HG02678 (cell line): Measurements from ENCODE around the gene MAST2.
A peak's percentile ranks its signal among the peaks of the same experiment; 100 is the strongest.

Source experiments
- ATAC-seq: cut with Tn5 transposase; IDR thresholded peaks from one replicate; pipeline ENCODE4 v1.9.1; 2021; ENCODE audit warnings: mild to moderate bottlenecking, moderate library complexity; ENCODE audit not compliant: unreplicated experiment

MAST2 gene

DNA sequence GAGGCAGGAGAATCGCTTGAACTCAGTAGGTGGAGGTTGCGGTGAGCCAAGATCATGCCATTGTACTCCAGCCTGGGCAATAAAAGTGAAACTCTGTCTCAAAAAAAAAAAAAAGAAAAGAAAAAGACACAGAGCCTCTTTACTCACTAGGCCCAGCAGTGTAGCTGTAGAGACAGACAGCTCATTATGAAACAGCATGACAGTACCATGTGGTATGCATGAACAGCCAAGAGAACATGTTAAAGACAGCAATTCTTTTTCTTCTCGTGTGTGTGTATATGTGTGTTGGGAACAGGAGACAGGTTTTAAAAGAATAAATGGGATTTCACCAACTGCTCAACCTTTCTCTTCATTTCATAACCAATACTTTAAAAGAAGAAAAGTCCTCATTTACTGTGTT is 210.2 kb downstream of the MAST2 start:
- ATAC-seq: no peak

DNA sequence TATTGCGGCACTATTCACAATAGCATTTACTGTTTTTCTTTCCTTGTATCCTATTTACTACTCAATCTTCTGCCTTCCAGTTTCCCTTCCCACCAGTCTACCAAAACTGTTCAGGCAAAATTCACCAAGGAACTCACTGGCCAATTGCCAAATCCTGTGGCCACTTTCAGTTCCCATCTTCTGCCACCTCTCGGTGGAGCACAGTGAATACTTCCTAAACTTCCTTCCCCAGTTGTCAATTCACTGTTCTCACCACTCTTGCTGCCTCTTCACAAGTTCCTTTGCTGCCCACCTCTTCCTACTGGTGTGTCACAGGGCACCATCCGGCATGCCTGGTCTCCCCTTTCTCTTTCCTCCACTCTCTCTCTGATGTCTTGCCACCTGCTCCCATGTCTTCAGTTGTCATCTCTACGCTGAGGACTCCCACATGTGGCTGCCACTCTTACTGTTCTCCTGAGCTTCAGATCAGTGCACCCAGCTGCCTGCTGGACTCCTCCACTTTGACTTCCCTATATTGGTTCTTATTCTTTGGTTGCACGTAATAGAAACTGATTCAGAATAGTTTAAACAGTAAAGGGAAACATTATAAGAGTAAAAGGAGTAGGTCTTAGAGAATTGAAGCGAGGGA is 214.6 kb downstream of the MAST2 start:
- no peak for ATAC-seq

DNA sequence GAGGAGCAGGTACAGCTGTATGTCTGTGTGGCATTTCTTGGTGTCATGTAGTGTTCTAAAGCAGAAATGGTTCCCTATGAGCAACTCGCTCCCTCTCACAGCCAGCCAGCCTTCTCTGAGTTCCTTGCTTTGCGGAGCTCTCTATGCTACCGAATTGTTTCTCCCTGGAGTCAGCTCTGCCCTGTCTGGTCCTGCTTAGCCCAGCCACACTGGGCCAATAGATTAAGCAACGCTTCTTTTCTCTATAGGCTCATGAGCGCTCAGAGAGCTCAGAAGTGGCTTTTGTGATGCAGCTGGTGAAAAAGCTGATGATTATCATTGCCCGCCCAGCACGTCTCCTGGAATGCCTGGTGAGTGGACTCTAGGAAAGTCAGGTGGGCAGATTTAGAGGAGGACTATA is 215.9 kb downstream of the MAST2 start:
- ATAC-seq: no peak

DNA sequence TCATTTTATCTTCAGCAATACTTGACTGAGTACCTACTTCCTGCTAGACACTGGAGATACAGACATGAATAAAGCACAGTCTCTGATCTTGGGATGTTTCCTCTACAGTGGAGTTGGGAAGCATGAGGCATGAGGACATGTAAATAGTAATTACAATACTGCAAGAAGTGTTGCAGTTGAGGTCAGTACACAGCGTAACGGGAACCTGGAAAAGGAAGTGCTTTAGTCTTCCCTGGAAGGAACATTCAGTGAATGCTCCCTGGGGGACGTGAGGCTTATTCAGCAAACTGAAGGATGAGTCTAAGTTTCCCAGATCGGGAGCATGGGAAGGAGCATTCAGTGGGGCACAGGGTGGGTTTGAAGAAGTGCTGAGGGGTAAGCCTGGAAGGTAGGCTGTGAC is 216.6 kb downstream of the MAST2 start:
- ATAC-seq: no peak

DNA sequence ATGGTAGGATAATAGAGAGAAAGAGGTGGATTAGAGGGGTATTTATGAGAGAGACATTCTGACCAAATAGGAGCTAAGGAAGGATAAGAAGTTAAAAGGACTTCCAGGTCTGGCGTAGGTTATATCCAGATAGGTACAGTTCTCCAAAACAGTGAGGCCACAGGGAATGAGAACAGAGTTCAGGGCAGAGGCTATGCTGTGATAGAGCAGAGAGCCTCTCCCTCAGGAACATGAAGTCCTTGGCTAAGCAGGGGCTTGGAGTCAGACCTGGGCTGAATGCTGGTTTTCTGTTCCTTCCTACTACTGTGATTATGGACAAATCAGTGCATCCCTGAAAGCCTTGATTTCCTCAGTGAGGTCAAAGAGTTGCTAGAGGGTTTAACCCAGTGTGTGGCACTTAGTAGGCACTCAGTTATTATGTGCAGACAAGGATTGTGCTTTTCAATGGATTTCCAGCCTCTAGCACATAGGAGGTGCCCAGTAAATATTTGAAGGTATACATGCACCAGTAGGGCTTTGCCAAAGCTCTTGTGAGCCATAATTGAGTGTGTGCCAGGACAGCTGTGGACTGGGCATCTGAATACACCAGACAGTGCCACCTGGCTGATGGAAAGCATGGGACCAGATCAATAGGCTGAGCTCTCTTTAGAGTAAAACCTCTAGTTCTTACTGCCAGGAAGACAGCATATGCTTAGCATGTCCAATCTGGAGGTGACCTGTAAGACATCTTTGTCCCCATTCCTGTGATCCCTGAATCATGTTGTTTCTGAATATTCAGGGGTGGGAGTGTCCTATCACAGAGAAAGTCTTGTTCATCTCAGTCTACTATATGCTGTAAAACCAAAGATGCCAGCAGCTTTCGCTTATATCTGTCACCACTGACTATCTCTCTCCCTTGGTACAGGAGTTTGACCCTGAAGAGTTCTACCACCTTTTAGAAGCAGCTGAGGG is 217.9 kb downstream of the MAST2 start:
- ATAC-seq: no peak

DNA sequence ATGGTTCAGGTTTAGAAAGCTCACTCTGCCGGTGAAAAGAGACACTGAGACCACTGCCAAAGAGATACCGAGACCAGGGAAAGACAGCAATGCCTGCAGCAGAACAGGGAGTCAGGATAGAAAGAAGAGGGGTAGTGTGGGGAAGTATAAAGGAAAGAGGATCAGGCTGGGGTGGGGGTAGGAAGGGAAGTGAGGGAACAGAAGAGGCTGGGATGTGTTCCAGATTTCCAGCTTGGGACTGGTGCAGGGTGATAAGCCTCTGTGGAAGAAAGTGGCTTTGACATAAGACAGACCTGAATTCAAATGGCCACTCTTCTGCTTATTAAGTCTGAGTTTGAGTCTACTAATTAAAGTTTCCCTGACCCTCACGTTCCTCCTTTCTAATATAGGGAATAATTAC is 223.1 kb downstream of the MAST2 start:
- no peak for ATAC-seq

DNA sequence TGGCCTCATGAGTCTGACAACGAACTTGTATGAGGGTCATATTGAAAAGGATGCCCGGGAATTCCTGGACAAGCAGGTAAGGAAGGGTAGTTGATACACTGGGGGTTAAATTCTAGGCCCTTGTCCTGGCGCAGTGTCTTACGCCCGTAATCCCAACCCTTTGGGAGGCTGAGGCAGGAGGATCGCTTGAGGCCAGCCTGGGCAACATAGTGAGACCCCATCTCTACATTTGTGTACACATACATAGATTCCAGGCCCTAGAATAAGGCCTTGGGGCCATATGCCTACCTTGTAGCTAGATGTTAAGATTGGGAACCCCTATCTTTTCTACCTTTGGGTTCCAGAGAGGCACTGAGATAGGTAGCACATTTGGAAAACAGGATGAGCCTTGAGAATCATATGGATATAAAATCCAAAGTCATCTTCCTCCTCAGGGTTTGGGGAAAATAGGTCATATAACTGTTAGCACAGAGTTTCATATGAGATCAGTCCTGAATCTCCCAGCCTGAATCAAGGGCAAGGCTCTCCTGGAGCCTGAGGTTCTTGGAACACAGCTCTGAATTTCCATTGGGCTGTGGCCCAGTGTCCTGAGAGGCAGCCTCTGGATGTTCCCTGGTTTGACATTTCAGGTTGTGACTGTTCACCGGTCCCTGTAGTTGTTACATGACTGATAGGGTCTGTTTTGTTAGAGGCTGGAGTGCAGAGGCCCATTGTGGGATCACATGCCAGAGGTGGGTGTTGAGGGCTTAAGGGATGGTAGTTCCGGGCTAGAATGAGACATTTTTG is 224.6 kb downstream of the MAST2 start:
- no peak for ATAC-seq

DNA sequence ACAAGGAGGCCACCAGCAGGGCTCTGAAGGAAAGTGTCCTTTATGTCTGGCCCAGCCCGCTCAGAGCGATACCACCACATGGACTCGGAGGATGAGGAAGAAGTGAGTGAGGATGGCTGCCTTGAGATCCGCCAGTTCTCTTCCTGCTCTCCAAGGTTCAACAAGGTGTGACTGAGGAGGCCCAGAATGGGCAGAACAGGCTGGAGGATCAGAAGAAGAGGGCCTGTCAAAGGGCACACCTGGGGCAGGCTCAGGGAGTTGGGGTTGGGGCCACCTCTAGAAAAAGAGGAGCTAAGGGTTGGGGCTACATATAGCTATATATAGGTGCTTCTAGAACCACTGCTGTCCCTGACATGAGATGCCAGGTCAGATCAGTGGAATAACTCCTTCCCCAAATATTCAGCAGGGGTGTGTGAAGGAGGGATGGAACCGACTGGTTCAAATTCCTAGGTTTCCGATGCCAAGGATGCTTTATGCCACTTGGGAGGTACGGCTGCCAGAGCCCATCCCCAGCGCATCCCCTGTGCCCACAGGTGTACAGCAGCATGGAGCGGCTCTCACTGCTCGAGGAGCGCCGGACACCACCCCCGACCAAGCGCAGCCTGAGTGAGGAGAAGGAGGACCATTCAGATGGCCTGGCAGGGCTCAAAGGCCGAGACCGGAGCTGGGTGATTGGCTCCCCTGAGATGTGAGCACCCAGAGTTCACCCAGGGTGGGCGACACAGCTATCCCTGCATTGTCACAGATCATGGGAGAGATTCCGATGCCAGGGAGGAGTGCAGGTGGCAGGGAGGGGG is 226.9 kb downstream of the MAST2 start:
- no peak for ATAC-seq

DNA sequence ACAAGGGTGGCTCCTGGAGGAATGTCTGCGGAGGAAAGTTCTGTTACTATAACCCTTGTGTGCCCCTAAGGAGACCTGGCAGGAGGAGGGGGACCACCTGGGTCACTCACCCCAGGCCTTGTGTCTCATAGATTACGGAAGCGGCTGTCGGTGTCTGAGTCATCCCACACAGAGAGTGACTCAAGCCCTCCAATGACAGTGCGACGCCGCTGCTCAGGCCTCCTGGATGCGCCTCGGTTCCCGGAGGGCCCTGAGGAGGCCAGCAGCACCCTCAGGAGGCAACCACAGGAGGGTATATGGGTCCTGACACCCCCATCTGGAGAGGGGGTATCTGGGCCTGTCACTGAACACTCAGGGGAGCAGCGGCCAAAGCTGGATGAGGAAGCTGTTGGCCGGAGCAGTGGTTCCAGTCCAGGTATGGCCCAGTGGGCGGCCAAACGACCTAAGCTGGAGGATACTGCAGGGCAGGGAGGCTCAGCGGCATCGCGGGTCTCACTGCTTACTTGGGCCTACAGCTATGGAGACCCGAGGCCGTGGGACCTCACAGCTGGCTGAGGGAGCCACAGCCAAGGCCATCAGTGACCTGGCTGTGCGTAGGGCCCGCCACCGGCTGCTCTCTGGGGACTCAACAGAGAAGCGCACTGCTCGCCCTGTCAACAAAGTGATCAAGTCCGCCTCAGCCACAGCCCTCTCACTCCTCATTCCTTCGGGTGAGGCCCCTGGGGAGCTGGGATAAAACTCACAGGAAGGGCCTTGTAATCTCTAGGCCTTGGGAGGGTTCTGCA is 227.7 kb downstream of the MAST2 start:
- ATAC-seq: no peak

DNA sequence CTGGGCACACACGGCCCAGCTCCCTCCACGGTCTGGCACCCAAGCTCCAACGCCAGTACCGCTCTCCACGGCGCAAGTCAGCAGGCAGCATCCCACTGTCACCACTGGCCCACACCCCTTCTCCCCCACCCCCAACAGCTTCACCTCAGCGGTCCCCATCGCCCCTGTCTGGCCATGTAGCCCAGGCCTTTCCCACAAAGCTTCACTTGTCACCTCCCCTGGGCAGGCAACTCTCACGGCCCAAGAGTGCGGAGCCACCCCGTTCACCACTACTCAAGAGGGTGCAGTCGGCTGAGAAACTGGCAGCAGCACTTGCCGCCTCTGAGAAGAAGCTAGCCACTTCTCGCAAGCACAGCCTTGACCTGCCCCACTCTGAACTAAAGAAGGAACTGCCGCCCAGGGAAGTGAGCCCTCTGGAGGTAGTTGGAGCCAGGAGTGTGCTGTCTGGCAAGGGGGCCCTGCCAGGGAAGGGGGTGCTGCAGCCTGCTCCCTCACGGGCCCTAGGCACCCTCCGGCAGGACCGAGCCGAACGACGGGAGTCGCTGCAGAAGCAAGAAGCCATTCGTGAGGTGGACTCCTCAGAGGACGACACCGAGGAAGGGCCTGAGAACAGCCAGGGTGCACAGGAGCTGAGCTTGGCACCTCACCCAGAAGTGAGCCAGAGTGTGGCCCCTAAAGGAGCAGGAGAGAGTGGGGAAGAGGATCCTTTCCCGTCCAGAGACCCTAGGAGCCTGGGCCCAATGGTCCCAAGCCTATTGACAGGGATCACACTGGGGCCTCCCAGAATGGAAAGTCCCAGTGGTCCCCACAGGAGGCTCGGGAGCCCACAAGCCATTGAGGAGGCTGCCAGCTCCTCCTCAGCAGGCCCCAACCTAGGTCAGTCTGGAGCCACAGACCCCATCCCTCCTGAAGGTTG is 231.4 kb downstream of the MAST2 start:
- ATAC-seq: no peak

DNA sequence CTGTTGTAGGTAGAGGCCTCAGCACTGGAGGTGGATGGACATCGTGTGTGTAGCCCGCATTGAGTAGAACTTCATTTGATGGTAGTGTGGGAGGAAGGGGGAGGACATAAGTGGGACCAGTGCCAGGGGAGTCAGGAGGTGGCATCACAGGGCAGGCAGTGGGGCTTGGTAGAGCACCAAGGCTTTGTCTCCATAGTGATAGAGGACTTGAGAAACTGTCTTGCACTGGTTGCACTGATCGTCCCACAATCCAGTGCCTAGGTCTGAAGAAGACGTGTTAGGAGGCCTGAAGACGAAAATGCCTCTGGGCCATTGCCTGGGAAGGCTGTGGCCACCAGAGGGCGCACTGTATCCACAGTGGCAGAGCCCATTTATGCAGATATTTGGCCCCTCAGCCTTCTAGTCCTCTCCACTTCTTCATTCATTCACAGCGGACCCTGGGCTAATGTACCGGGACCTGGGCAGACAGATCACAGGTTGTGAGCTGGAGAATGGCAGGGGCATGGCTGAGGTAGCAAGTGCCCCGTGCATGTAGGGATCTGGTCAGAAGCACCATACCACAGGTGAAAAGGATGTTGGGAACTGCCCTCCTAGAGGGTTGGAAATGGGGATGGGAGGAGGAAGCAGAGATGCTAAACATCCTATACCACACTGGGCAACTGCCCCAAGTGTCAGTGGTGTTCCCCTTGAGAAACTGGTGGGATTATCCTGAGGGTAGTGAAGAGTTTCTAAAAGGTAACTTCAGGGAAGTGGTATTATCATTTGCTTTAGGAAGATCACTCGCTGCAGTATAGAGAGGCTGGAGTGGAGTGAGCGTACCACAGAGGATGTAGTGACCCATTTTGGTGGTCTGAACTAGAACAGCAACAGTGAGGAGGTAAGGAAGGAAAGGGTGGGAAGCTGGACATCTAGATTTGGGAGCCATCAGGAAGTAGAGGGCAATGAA is 233.8 kb downstream of the MAST2 start:
- ATAC-seq: peak; percentile 67

DNA sequence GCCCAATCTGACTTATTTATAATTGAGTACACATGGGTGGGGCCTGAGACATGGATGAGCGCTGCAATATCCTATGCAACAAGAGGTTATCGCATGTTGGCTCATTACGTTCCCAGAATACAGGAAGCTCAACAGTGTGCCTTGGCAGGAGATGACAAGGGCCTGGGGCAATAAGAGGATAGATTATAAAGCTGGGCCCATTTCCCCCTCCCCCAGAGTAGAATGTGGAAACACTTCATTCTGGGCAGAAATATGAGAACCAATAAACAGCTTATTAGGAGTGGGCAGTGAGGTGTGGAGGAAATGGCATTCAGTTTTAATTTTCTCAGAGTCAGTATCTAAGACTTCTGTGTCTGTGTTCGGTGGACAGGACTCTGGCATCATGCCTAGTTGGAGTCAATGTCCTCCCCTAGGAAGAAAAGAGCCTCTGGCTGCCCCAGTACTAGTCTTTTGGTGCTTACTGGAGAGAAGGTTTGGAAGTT is 236.2 kb downstream of the MAST2 start:
- no peak for ATAC-seq

DNA sequence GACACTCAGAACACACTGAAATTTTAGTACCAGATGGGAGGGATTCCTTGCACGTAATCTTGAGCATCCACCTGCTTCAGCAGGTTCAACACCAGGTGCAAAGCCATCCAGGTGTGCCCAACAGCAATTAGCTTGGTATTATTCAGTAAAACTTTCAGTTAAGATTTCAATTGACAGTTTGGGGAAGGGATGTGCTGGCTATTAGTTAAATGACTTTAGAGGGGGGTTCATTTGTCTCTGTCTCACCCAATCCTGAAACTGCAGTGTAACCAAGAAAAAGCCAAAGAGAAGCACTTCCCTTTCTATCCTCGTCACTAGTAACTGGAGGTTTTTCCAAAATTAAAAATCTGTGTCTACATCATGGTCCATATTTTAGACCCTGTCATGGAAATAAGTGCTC is 238.1 kb downstream of the MAST2 start:
- ATAC-seq: no peak

DNA sequence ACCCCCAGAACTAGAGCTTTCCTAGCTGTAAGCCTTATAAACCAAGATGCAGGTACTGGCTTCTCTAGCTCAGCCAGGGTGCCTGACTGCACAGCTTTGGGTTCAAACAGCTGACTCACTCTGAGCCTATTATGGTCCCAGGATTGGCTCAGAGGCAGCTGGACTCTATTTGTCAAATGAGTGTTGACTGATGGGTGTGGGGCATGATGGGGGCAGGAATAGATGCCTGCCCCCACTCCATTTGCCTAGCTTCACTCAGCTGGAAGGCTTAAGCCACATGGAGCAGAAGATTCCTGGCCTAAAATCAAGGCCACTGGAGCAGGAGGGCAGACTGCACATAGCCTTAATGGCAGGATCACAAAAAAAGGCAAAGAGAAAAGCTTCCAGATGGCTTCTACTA is 238.6 kb downstream of the MAST2 start:
- no peak for ATAC-seq

DNA sequence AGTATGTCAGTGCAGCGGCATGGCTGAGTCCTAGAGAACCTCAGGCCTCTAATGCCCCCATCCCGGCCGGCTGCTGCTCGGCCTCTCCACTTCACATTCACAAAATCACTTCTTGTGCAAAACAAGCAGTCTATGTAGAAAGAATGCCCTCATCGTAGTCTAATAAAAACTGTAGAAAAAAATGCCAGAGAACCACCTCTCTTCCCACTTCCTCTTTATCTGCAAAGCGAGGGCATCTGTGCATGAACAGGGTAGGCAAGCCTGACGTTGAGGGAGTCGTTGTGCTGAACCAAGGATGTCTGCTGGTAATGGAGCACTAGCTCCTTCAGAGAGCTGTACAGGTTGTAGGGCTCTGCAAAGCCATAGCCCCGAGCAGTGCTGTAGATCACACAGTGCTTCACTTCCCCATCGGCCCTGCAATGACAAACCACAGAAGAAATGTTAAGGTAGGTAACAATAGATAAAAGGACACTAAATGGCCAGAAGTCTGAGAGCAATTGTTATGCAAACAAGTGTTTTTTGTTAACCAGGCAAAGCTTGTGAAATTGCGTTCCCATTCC is 240.1 kb downstream of the MAST2 start:
- ATAC-seq: peak; percentile 83

DNA sequence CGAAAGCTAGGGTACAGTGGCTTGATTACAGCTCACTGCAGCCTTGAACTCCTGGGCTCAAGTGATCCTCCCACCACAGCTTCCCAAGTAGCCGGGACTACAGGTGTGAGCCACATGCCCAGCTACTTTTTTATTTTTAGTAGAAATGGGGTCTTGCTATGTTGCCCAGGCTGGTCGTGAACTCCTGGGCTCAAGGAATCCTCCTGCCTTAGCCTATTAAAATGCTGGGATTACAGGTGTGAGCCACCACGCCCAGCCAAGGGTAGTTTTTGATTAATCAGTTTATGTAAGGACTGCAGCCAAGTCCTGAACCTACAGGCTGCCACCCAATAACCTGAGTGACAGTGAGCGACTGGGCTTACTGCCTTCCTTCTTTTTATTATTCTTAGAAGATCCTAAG is 240.7 kb downstream of the MAST2 start:
- no peak for ATAC-seq

DNA sequence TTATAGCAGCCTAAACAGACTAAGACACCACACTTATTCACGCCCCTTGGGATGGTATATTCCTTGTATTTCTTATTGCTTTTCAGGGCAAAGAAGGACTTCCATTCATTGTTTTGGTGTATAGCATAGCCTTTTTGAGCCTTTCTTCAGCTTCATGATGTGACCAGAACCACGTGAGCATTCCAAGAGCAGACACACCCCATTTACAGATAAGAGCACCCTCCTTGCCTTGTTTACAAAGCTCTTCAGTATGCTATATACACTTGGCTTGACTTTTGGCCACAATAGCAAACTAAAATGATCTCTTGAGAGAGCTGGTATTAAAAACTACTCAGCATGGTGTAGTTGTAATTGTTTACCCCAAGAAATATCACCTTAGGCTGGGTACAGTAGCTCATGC is 250.3 kb downstream of the MAST2 start:
- ATAC-seq: no peak
